Thyroid gland (tissue), 4 donors: Measurements from ENCODE around the gene SHROOM2. TPM values are rescaled to one million over a fixed set of nuclear protein-coding genes. Genes with fewer than 3 reads are reported as not detected.
"Not testable (repeated sequence)": the region's sequence is repeated elsewhere in the genome, so short reads cannot be mapped to it uniquely, and the experiment has no call there.

Experiments used
- DNase-seq, 2 donors: peaks; one replicate each; pipeline ENCODE4 v3.0.0-alpha.2; 2019
- H3K27ac ChIP-seq, 3 donors: fragments of 200-600 bp; sonication (generic); 1 replicate in 2 of 3; 2 replicates in 1 of 3; pipeline ENCODE4 v1.5.1; 2016 to 2019; ENCODE audit warnings: mild to moderate bottlenecking in 1 of 3, moderate library complexity in 1 of 3
- H3K27me3 ChIP-seq: fragments of 200-600 bp; sonication (generic); one replicate; pipeline ENCODE4 v1.5.1; 2019
- H3K36me3 ChIP-seq, 2 donors: fragments of 200-600 bp; sonication (generic); one replicate each; pipeline ENCODE4 v1.5.1; 2016 to 2019
- H3K4me1 ChIP-seq, 2 donors: fragments of 200-600 bp; sonication (generic); one replicate each; pipeline ENCODE4 v1.5.1; 2017 to 2019
- H3K4me3 ChIP-seq, 3 donors: fragments of 200-600 bp; sonication (generic); replicated peaks in 1 of 3; 1 replicate in 2 of 3; 2 replicates in 1 of 3; pipeline ENCODE4 v1.5.1; 2016; ENCODE audit warnings: mild to moderate bottlenecking in 1 of 3
- H3K9me3 ChIP-seq: fragments of 200-600 bp; sonication (generic); one replicate; pipeline ENCODE4 v1.5.1; 2017
- POLR2A ChIP-seq, 2 donors: fragments of 450-650 bp; IDR thresholded peaks; one replicate each; pipeline ENCODE4 v1.6.1; 2017; ENCODE audit warnings: antibody characterized with exemption in 2 of 2, mild to moderate bottlenecking in 2 of 2, moderate library complexity in 1 of 2
- WGBS, 2 donors: methylation state at CpG; one replicate each; pipeline ENCODE4 v1.1.5; 2017; 5-methylcytosine and 5-hydroxymethylcytosine counted together
- intact Hi-C: fragments of 100-400 bp; cut with DNase I; formaldehyde crosslinking; loops from one replicate; pipeline ENCODE4 v1.15.1; 2023
- total RNA-seq, 4 donors: library from RNA; depleted of rRNA; stranded (reverse); fragments of >200 nt; gene quantifications; one replicate each; pipeline ENCODE4 v1.2.3, GENCODE V29; 2016
- TF ChIP-seq, protein P1 (sequence below), 6 experiments: fragments of 200-600 bp in 3 of 6; fragments of 450-650 bp in 3 of 6; sonication (generic) in 3 of 6; IDR thresholded peaks; one replicate each; pipeline ENCODE4 v1.5.1; 2016 to 2019; ENCODE audit warnings: antibody characterized with exemption in 6 of 6, mild to moderate bottlenecking in 2 of 6, inconsistent platforms in 1 of 6, moderate library complexity in 1 of 6

The SHROOM2 gene
- total RNA-seq, 4 donors from 2014 or later, result 2.8 to 16.5 (median 6.1) TPM

DNA sequence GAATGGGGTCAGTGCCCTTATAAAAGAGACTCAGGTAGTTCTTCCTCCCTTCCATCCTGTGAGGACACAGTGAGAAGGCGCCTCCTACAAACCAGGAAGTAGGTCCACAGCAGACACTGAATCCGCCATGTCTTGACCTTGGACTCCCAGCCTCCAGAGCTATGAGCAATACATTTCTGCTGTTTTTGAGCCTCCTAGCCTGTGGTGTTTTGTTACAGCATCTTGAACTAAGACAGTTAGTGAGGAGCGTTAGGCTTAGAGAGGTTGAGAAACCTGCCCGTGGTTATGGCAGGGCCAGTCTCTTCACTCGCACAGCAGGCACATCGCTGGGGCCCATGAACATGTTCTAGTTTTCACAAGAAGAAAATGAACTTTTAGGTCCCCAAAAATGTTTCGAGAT lies 19.7 kb downstream of the SHROOM2 start:
- TF ChIP-seq, protein P1, sequence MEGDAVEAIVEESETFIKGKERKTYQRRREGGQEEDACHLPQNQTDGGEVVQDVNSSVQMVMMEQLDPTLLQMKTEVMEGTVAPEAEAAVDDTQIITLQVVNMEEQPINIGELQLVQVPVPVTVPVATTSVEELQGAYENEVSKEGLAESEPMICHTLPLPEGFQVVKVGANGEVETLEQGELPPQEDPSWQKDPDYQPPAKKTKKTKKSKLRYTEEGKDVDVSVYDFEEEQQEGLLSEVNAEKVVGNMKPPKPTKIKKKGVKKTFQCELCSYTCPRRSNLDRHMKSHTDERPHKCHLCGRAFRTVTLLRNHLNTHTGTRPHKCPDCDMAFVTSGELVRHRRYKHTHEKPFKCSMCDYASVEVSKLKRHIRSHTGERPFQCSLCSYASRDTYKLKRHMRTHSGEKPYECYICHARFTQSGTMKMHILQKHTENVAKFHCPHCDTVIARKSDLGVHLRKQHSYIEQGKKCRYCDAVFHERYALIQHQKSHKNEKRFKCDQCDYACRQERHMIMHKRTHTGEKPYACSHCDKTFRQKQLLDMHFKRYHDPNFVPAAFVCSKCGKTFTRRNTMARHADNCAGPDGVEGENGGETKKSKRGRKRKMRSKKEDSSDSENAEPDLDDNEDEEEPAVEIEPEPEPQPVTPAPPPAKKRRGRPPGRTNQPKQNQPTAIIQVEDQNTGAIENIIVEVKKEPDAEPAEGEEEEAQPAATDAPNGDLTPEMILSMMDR (IDR thresholded peaks at IDR 0.05), result no peak
- TF ChIP-seq POLR2A (IDR thresholded peaks at IDR 0.05), result no peak
- Histone ChIP-seq H3K27ac (no peak overlapping the region), H3K4me1 (no peaks in the 10 kb centered on the region), H3K4me3 (no peak overlapping the region), H3K9me3 (no peaks in the 10 kb centered on the region), H3K27me3 (no peaks in the 10 kb centered on the region), H3K36me3 (no peaks in the 10 kb centered on the region)
- 94 to 95% methylated on average over 7 of the region's 7 CpGs for WGBS, 2 donors
- no peak for DNase-seq
- intact Hi-C loops, result no loop called here

DNA sequence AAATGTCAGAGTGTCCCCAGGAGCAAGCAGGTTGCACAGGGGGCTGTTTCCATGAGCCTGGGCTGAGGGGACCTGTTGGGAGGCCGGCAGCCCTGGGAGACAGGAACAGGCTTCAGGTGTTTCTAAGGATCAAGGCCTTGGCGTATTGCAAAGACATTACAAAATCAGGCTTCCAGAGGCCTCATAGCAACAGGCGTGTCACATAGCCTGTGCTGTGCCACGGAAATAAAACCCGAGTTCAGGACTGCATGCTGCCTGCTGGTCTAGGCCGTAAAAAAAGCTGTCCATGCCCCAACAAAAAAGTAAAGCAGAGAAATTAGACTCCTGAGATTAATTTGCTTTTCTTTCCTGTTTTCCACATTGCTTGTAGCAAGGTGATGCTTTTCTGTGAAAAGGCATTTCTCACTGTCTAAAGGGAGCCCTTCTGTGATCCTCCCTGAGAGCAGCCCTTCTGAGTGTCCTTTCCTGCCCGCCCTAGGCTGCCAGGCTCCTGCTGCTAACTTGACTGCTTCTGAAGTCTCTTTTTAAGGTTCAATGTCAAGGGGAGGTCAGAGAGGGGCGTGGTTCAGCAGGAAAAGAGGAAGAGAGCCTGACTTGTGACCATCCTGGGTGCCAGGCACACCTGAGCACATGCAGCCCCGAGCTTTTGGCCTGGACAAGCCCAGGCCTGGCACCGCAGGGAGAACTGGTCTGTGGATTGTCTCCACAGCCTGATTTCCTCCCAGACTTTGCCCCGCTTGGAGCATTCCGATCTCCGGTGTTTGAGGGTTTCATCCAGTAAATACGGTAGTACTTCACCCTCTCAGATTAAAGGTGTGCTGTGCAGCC lies 21.3 kb downstream of the SHROOM2 start:
- intact Hi-C loops, result no loop called here
- Histone ChIP-seq H3K27ac (no peak overlapping the region), H3K27me3 (no peaks in the 10 kb centered on the region), H3K9me3 (no peaks in the 10 kb centered on the region), H3K4me1 (no peaks in the 10 kb centered on the region), H3K36me3 (no peaks in the 10 kb centered on the region), H3K4me3 (no peak overlapping the region)
- TF ChIP-seq POLR2A (IDR thresholded peaks at IDR 0.05), result no peak
- TF ChIP-seq, protein P1 (IDR thresholded peaks at IDR 0.05), result no peak
- DNase-seq, result peak; percentile 21 to 58
- 59 to 73% methylated on average over 8 to 12 of the region's 14 CpGs for WGBS, 2 donors

DNA sequence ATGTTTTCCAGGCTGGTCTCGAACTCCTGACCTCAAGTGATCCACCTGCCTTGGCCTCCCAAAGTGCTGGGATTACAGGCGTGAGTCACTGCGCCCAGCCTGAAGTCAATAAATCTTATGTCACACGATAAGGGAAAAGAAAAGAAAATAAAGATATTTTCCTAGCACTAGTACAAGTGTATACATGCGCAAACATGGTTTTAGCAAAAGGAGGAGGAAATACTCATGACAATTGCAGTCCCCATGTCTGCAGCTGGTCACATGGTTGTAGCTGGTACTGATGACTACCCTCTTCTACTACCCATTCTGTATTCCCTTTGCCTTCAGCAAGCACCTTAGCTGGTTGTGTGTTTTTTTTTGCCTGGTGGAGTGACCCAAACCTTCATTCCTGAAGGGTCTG lies 23.6 kb downstream of the SHROOM2 start:
- 93% methylated on average over 5 of the region's 5 CpGs for WGBS, 2 donors
- H3K4me3 ChIP-seq, intact Hi-C loops, H3K36me3 ChIP-seq, H3K4me1 ChIP-seq, H3K27ac ChIP-seq, H3K9me3 ChIP-seq, DNase-seq, H3K27me3 ChIP-seq: not testable (repeated sequence)

DNA sequence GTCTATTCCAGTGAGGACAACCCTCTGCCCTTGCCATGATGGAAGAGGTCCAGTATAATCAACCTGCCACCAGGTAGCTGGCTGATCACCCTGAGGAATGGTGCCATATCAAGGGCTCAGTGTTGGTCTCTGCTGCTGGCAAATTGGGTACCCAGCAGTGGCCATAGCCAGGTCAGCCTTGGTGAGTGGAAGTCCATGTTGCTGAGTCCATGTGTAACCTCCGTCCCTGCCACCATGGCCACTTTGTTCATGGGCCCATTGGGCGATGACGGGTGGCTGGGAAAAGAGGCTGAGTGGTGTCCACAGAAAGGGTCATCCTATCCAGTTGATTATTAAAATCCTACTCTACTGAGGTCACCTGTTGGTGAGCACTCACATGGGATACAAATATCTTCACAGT lies 24.9 kb downstream of the SHROOM2 start:
- WGBS, 2 donors, result 100% methylated on average over 3 of the region's 3 CpGs
- intact Hi-C loops, result not testable (repeated sequence)

DNA sequence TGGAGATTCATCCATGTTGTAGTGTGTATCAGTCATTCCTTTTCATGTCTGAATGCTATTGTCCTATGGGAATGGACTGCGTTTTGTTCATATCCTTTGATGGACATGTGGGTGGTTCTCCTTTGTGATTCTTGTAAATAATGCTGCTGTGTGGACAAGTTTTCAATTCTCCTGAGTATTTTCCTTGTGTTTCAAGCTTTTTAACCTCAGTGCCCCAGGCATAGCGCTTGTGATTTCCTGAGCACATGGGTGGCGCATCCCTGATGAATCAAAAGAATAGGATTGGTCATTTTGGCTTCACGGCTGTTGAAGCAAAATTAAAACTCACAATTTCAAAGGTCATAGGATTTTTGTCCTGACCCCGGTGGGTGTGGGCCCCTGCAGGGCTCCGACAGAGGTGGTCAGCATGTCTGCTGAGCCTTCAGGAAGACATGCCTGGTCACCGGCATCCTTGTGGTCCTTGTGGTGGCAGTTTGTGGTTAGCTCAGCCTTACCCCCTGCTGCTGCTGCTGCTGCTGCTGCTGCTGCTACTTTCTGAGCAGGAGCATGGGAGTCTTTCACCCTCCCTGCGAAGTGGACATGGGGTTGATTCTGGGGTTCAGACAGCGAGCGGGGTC lies 30.0 kb downstream of the SHROOM2 start:
- Histone ChIP-seq H3K4me3 (no peak overlapping the region), H3K36me3 (no peaks in the 10 kb centered on the region), H3K4me1 (no peaks in the 10 kb centered on the region), H3K9me3 (no peaks in the 10 kb centered on the region), H3K27ac (no peak overlapping the region), H3K27me3 (no peaks in the 10 kb centered on the region)
- intact Hi-C loops, result no loop called here
- TF ChIP-seq, protein P1 (IDR thresholded peaks at IDR 0.05), result no peak
- TF ChIP-seq POLR2A (IDR thresholded peaks at IDR 0.05), result no peak
- WGBS, 2 donors, result 75 to 85% methylated on average over 6 to 8 of the region's 10 CpGs
- no peak for DNase-seq

More for the DNA sequence above, 24.9 kb downstream of the SHROOM2 start:
- not testable (repeated sequence) for H3K27me3 ChIP-seq, H3K9me3 ChIP-seq, H3K27ac ChIP-seq, DNase-seq, H3K4me1 ChIP-seq, H3K4me3 ChIP-seq, H3K36me3 ChIP-seq

DNA sequence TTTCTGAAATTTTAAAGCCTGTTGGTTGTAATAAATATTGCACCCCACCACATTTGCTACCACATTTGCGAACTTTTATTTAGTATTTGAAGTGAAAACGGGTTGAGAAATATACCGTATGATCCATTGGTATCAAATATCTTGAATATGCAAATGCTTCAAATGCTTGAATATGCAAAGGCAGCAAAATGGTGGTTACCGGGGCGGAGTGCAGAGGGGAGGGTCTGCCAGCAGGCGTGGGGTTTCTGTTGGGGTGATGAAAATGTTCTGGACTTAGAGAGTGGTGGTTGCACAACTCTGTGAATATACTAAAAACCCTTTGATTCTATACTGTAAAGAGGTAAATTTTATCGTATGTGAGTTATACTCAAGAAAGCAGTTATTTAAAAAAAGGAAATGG lies 35.3 kb downstream of the SHROOM2 start:
- Histone ChIP-seq H3K27ac (no peak overlapping the region), H3K27me3 (no peaks in the 10 kb centered on the region), H3K4me1 (no peaks in the 10 kb centered on the region), H3K4me3 (no peak overlapping the region), H3K36me3 (no peaks in the 10 kb centered on the region), H3K9me3 (no peaks in the 10 kb centered on the region)
- intact Hi-C loops, result no loop called here
- TF ChIP-seq, protein P1 (IDR thresholded peaks at IDR 0.05), result no peak
- no peak for TF ChIP-seq POLR2A (IDR thresholded peaks at IDR 0.05)
- DNase-seq, result no peak
- WGBS, 2 donors, result 91 to 94% methylated on average over 7 of the region's 7 CpGs
